ENCODE results near the gene NTN5. TPM values are rescaled to one million over a fixed set of nuclear protein-coding genes. Genes with fewer than 3 reads are reported as not detected.
"Not testable (repeated sequence)": the region's sequence is repeated elsewhere in the genome, so short reads cannot be mapped to it uniquely, and the experiment has no call there.

Gene NTN5
- total RNA-seq, 1 experiment from 2014 or later = 2.9 TPM

GRCh38 chr19:48683349-48683748 is 10.5 kb upstream of the NTN5 start:
- DNase-seq = no peak
- H3K27ac ChIP-seq = no peak overlapping the region
- ChIA-PET CTCF (no interaction called here), POLR2A (ENCODE audit: unreplicated experiment) (no interaction called here)
- intact Hi-C loops (cut with micrococcal nuclease; ENCODE audit: unreplicated experiment) = no loop called here
- no peaks in the 10 kb centered on the region for H3K36me3 ChIP-seq (ENCODE audit: low read depth)
- no peaks in the 10 kb centered on the region for H3K79me2 ChIP-seq (ENCODE audit: low read depth)
- H3K9me2 ChIP-seq (ENCODE audit: insufficient read depth) = no peaks in the 10 kb centered on the region
- H3K4me2 ChIP-seq = no peak overlapping the region
- H3K9me3 ChIP-seq (ENCODE audit: insufficient read depth, low read depth) = no peaks in the 10 kb centered on the region
- H2AFZ ChIP-seq = no peak overlapping the region
- no peak for TF ChIP-seq EZH2 (IDR thresholded peaks at IDR 0.05; ENCODE audit: low read depth)
- peaks cover 18% of the 10 kb centered on the region for H3F3A ChIP-seq (ENCODE audit: insufficient read depth, low read depth)
- H3K27me3 ChIP-seq (ENCODE audit: insufficient read depth, low read depth) = no peaks in the 10 kb centered on the region
- H3K4me3 ChIP-seq = no peak overlapping the region
- BruUV-seq (replicated peaks) = no TSS peak
- no peaks in the 10 kb centered on the region for H4K20me1 ChIP-seq (ENCODE audit: insufficient read depth)
- H3K4me1 ChIP-seq (replicated peaks; ENCODE audit: insufficient read depth) = peaks cover 31% of the 10 kb centered on the region

- intact Hi-C loops (cut with micrococcal nuclease; ENCODE audit: unreplicated experiment) = no loop called here
- BruUV-seq (replicated peaks) = no TSS peak
- Histone ChIP-seq H3K79me2 (ENCODE audit: low read depth) (no peaks in the 10 kb centered on the region), H3K4me1 (replicated peaks; ENCODE audit: insufficient read depth) (peaks cover 49% of the 10 kb centered on the region), H3K9me3 (ENCODE audit: insufficient read depth, low read depth) (no peaks in the 10 kb centered on the region), H3K36me3 (ENCODE audit: low read depth) (no peaks in the 10 kb centered on the region), H3K4me3 (no peak overlapping the region), H3K4me2 (no peak overlapping the region), H4K20me1 (ENCODE audit: insufficient read depth) (no peaks in the 10 kb centered on the region), H3F3A (ENCODE audit: insufficient read depth, low read depth) (peaks cover 29% of the 10 kb centered on the region), H2AFZ (no peak overlapping the region), H3K9me2 (ENCODE audit: insufficient read depth) (no peaks in the 10 kb centered on the region), H3K27me3 (ENCODE audit: insufficient read depth, low read depth) (no peaks in the 10 kb centered on the region), H3K27ac (no peak overlapping the region)
- ChIA-PET CTCF (no interaction called here), POLR2A (ENCODE audit: unreplicated experiment) (no interaction called here)
- DNase-seq = no peak
- TF ChIP-seq CTCF (conservative IDR thresholded peaks at IDR 0.05) = no peak
Observed at GRCh38 chr19:48681127-48681470, 8.3 kb upstream of the NTN5 start.

- Histone ChIP-seq H3F3A (ENCODE audit: insufficient read depth, low read depth) (peaks cover 24% of the 10 kb centered on the region), H3K4me1 (replicated peaks; ENCODE audit: insufficient read depth) (peaks cover 46% of the 10 kb centered on the region), H3K9me3 (ENCODE audit: insufficient read depth, low read depth) (no peaks in the 10 kb centered on the region), H3K27ac (no peak overlapping the region), H3K9me2 (ENCODE audit: insufficient read depth) (no peaks in the 10 kb centered on the region), H3K4me3 (no peak overlapping the region), H3K36me3 (ENCODE audit: low read depth) (no peaks in the 10 kb centered on the region), H3K79me2 (ENCODE audit: low read depth) (no peaks in the 10 kb centered on the region), H2AFZ (no peak overlapping the region), H4K20me1 (ENCODE audit: insufficient read depth) (no peaks in the 10 kb centered on the region), H3K27me3 (ENCODE audit: insufficient read depth, low read depth) (no peaks in the 10 kb centered on the region), H3K4me2 (no peak overlapping the region)
- ChIA-PET CTCF (no interaction called here), POLR2A (ENCODE audit: unreplicated experiment) (no interaction called here)
- TF ChIP-seq CTCF (conservative IDR thresholded peaks at IDR 0.05) (no peak), EZH2 (IDR thresholded peaks at IDR 0.05; ENCODE audit: low read depth) (no peak)
- no TSS peak for BruUV-seq (replicated peaks)
- intact Hi-C loops (cut with micrococcal nuclease; ENCODE audit: unreplicated experiment) = no loop called here
- no peak for DNase-seq
Observed at GRCh38 chr19:48680436-48681126, 7.8 kb upstream of the NTN5 start.

- BruUV-seq (replicated peaks); H3K9me3 ChIP-seq (ENCODE audit: insufficient read depth, low read depth); H2AFZ ChIP-seq; H3K4me2 ChIP-seq; H4K20me1 ChIP-seq (ENCODE audit: insufficient read depth); H3K4me3 ChIP-seq; H3K27ac ChIP-seq; H3K36me3 ChIP-seq (ENCODE audit: low read depth); H3K27me3 ChIP-seq (ENCODE audit: insufficient read depth, low read depth); H3K79me2 ChIP-seq (ENCODE audit: low read depth); CTCF ChIA-PET; intact Hi-C loops (cut with micrococcal nuclease; ENCODE audit: unreplicated experiment); DNase-seq; POLR2A ChIA-PET (ENCODE audit: unreplicated experiment); H3K9me2 ChIP-seq (ENCODE audit: insufficient read depth): not testable (repeated sequence)
- Histone ChIP-seq H3K4me1 (replicated peaks; ENCODE audit: insufficient read depth) (peaks cover 40% of the 10 kb centered on the region), H3F3A (ENCODE audit: insufficient read depth, low read depth) (peaks cover 18% of the 10 kb centered on the region)
Observed at GRCh38 chr19:48680006-48680405, 7.2 kb upstream of the NTN5 start.
